ENCODE data around the gene DNAJC3.

DNA sequence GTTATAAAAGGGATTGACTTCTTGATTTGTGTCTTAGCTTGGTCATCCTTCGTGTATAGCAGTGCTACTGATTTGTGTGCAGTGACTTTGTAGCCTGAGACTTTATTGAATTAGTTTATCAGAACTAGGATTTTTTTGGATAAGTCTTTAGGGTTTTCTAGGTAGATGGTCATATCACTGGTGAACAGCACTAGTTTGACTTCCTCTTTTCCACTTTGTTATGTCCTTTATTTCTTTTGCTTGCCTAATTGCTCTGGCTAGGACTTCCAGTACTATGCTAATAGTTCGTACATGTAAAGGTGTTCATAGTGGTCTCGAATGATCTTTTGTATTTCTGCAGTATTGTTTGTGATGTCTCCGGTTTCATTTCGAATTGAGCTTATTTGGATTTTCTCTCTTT, 145.4 kb downstream of the DNAJC3 start:
- TF ChIP-seq POLR2AphosphoS5 (IDR thresholded peaks at IDR 0.05; ENCODE audit: low read depth, low read length) (no peak), TAF1 (IDR thresholded peaks at IDR 0.05; ENCODE audit: borderline replicate concordance, insufficient read depth, low read length) (no peak), SIN3A (IDR thresholded peaks at IDR 0.05; ENCODE audit: borderline replicate concordance, insufficient read depth, low read length) (no peak)
- TF ChIP-seq, protein P1, sequence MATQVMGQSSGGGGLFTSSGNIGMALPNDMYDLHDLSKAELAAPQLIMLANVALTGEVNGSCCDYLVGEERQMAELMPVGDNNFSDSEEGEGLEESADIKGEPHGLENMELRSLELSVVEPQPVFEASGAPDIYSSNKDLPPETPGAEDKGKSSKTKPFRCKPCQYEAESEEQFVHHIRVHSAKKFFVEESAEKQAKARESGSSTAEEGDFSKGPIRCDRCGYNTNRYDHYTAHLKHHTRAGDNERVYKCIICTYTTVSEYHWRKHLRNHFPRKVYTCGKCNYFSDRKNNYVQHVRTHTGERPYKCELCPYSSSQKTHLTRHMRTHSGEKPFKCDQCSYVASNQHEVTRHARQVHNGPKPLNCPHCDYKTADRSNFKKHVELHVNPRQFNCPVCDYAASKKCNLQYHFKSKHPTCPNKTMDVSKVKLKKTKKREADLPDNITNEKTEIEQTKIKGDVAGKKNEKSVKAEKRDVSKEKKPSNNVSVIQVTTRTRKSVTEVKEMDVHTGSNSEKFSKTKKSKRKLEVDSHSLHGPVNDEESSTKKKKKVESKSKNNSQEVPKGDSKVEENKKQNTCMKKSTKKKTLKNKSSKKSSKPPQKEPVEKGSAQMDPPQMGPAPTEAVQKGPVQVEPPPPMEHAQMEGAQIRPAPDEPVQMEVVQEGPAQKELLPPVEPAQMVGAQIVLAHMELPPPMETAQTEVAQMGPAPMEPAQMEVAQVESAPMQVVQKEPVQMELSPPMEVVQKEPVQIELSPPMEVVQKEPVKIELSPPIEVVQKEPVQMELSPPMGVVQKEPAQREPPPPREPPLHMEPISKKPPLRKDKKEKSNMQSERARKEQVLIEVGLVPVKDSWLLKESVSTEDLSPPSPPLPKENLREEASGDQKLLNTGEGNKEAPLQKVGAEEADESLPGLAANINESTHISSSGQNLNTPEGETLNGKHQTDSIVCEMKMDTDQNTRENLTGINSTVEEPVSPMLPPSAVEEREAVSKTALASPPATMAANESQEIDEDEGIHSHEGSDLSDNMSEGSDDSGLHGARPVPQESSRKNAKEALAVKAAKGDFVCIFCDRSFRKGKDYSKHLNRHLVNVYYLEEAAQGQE (IDR thresholded peaks at IDR 0.05; ENCODE audit: insufficient read depth in 1 of 2, low read depth in 2 of 2, low read length in 2 of 2), result no peak
